CD4-positive, alpha-beta T cell (primary cell): ENCODE measurements around the gene ZNF12. TPM values are rescaled to one million over a fixed set of nuclear protein-coding genes. Genes with fewer than 3 reads are reported as not detected.

Source experiments
- ATAC-seq: fragments of 200-7000 bp; cut with Tn5 transposase; one replicate; pipeline ENCODE4 v1.10.0; 2022; ENCODE audit warnings: mild to moderate bottlenecking; ENCODE audit not compliant: poor library complexity
- CTCF ChIA-PET: fragments of 350-600 bp; sonication (Branson Sonifier 250); formaldehyde crosslinking; loops from one replicate; lab custom pipeline; 2021; ENCODE audit warnings: antibody characterized with exemption, inconsistent platforms; lab: Charles Lee
- POLR2A ChIA-PET: fragments of 350-600 bp; sonication (Branson Sonifier 250); formaldehyde crosslinking; loops from one replicate; lab custom pipeline; 2021; ENCODE audit warnings: antibody characterized with exemption, inconsistent platforms; lab: Charles Lee
- DNase-seq, 14 experiments: peaks; one replicate each; pipeline ENCODE4 v3.0.0-alpha.2; 2013 to 2020; ENCODE audit warnings: mixed read lengths in 2 of 14
- H3K27ac ChIP-seq, 2 donors: one replicate each; pipeline versions ENCODE4 v1.5.1 to v1.7.0; 2013; ENCODE audit warnings: low read length in 2 of 2, low read depth in 1 of 2, mild to moderate bottlenecking in 1 of 2
- H3K27me3 ChIP-seq, 2 experiments: 1 replicate in 1 of 2; 2 replicates in 1 of 2; pipeline versions ENCODE4 v1.6.1 to v1.7.0; 2013; ENCODE audit warnings: low read length in 2 of 2, control low read depth in 1 of 2, mild to moderate bottlenecking in 1 of 2, moderate library complexity in 1 of 2; ENCODE audit not compliant: insufficient read depth in 2 of 2, control insufficient read depth in 1 of 2
- H3K36me3 ChIP-seq: one replicate; pipeline ENCODE4 v1.6.1; 2013; ENCODE audit warnings: low read length, control low read depth; ENCODE audit not compliant: insufficient read depth
- H3K4me1 ChIP-seq: one replicate; pipeline ENCODE4 v1.6.1; 2013; ENCODE audit warnings: low read length, control low read depth; ENCODE audit not compliant: insufficient read depth
- H3K4me3 ChIP-seq: one replicate; pipeline ENCODE4 v1.5.1; 2013; ENCODE audit warnings: mild to moderate bottlenecking, low read length, moderate library complexity
- H3K9me3 ChIP-seq, 2 experiments: 1 replicate in 1 of 2; 2 replicates in 1 of 2; pipeline versions ENCODE4 v1.6.1 to v1.7.0; 2013; ENCODE audit warnings: low read length in 2 of 2, mild to moderate bottlenecking in 2 of 2, control low read depth in 1 of 2, moderate library complexity in 1 of 2; ENCODE audit not compliant: control insufficient read depth in 1 of 2, insufficient read depth in 1 of 2
- H3K27ac Mint-ChIP-seq: one replicate; pipeline ENCODE4 v1.8.0; 2020; ENCODE audit warnings: mixed read lengths
- H3K27me3 Mint-ChIP-seq: one replicate; pipeline ENCODE4 v1.8.0; 2021; ENCODE audit warnings: mixed read lengths
- H3K36me3 Mint-ChIP-seq: one replicate; pipeline ENCODE4 v1.8.0; 2021; ENCODE audit warnings: low read depth, mixed read lengths
- H3K4me1 Mint-ChIP-seq: one replicate; pipeline ENCODE4 v1.8.0; 2021; ENCODE audit warnings: low read depth, mixed read lengths
- H3K4me3 Mint-ChIP-seq: one replicate; pipeline ENCODE4 v1.8.0; 2020; ENCODE audit warnings: mild to moderate bottlenecking, mixed read lengths
- H3K9me3 Mint-ChIP-seq: one replicate; pipeline ENCODE4 v1.8.0; 2020; ENCODE audit warnings: mixed read lengths
- CTCF ChIP-seq: fragments of 200-600 bp; IDR thresholded peaks from one replicate; pipeline ENCODE4 v1.8.0; 2022; ENCODE audit warnings: antibody characterized with exemption, mild to moderate bottlenecking
- intact Hi-C, 2 experiments: fragments of 100-400 bp; cut with DNase I in 1 of 2; cut with micrococcal nuclease in 1 of 2; formaldehyde crosslinking; loops; one replicate each; pipeline versions ENCODE4 v1.15.1 to v1.9.0; 2023 to 2025; cut with DNase I, micrococcal nuclease
- total RNA-seq, 174 experiments: library from RNA in 2 of 174; stranded (reverse) in 2 of 174; gene quantifications; one replicate each; pipeline ENCODE4 v1.2.3 and lab custom pipeline; 2021 to 2026

ZNF12 gene
- total RNA-seq, 2 experiments from 2014 or later: 22.1 to 22.5 TPM

GRCh38 chr7:6654842-6655610 lies 51.7 kb downstream of the ZNF12 start:
- Histone ChIP-seq H3K4me3 (no peak overlapping the region), H3K9me3 (peaks cover 0 to 32% of the 10 kb centered on the region in 2 experiments), H3K27ac (no peak overlapping the region), H3K4me1 (peaks cover 3% of the 10 kb centered on the region), H3K27me3 (no peaks in the 10 kb centered on the region), H3K36me3 (peaks cover 31% of the 10 kb centered on the region)
- ATAC-seq (no peak), DNase-seq (peak in 1 of 14 experiments; percentile 10)
- Mint-ChIP-seq H3K4me3 (no peak overlapping the region), H3K36me3 (peaks cover 38% of the 10 kb centered on the region), H3K4me1 (peaks cover 12% of the 10 kb centered on the region), H3K27ac (no peak overlapping the region), H3K9me3 (no peaks in the 10 kb centered on the region), H3K27me3 (no peaks in the 10 kb centered on the region)
- ChIA-PET POLR2A (no interaction called here), CTCF (no interaction called here)
- no peak for TF ChIP-seq CTCF
- intact Hi-C loops: no loop called here

GRCh38 chr7:6654113-6654841 lies 52.5 kb downstream of the ZNF12 start:
- no peak overlapping the region for H3K27ac ChIP-seq
- Mint-ChIP-seq H3K36me3 (peaks cover 45% of the 10 kb centered on the region), H3K27ac (no peak overlapping the region), H3K4me1 (peaks cover 7% of the 10 kb centered on the region), H3K27me3 (no peaks in the 10 kb centered on the region), H3K4me3 (no peak overlapping the region), H3K9me3 (no peaks in the 10 kb centered on the region)
- H3K4me3 ChIP-seq: no peak overlapping the region
- H3K9me3 ChIP-seq: peaks cover 0 to 40% of the 10 kb centered on the region in 2 experiments
- intact Hi-C loops: no loop called here
- ChIA-PET CTCF (no interaction called here), POLR2A (no interaction called here)
- DNase-seq (peak in 2 of 14 experiments; percentile 19 to 20), ATAC-seq (no peak)
- TF ChIP-seq CTCF: no peak
- H3K27me3 ChIP-seq: no peaks in the 10 kb centered on the region
- H3K36me3 ChIP-seq: peaks cover 38% of the 10 kb centered on the region
- peaks cover 3% of the 10 kb centered on the region for H3K4me1 ChIP-seq

GRCh38 chr7:6653071-6654003 lies 53.4 kb downstream of the ZNF12 start:
- no peaks in the 10 kb centered on the region for H3K4me1 Mint-ChIP-seq
- Histone ChIP-seq H3K27me3 (no peaks in the 10 kb centered on the region), H3K36me3 (peaks cover 46% of the 10 kb centered on the region), H3K4me1 (no peaks in the 10 kb centered on the region), H3K27ac (no peak overlapping the region), H3K9me3 (peaks cover 0 to 48% of the 10 kb centered on the region in 2 experiments), H3K4me3 (no peak overlapping the region)
- TF ChIP-seq CTCF: no peak
- no peak for ATAC-seq
- no peak overlapping the region for H3K27ac Mint-ChIP-seq
- H3K9me3 Mint-ChIP-seq: no peaks in the 10 kb centered on the region
- ChIA-PET POLR2A (no interaction called here), CTCF (no interaction called here)
- H3K36me3 Mint-ChIP-seq: peaks cover 54% of the 10 kb centered on the region
- no peak overlapping the region for H3K4me3 Mint-ChIP-seq
- peak in 2 of 14 experiments; percentile 14 to 22 for DNase-seq
- no peaks in the 10 kb centered on the region for H3K27me3 Mint-ChIP-seq
- intact Hi-C loops: no loop called here
